Retina (tissue), 1 donor: ENCODE measurements around the gene HSPBP1.

ENCODE experiments used
- DNase-seq: peaks from one replicate; pipeline ENCODE4 v3.0.0-alpha.2; 2016

Gene HSPBP1

DNA sequence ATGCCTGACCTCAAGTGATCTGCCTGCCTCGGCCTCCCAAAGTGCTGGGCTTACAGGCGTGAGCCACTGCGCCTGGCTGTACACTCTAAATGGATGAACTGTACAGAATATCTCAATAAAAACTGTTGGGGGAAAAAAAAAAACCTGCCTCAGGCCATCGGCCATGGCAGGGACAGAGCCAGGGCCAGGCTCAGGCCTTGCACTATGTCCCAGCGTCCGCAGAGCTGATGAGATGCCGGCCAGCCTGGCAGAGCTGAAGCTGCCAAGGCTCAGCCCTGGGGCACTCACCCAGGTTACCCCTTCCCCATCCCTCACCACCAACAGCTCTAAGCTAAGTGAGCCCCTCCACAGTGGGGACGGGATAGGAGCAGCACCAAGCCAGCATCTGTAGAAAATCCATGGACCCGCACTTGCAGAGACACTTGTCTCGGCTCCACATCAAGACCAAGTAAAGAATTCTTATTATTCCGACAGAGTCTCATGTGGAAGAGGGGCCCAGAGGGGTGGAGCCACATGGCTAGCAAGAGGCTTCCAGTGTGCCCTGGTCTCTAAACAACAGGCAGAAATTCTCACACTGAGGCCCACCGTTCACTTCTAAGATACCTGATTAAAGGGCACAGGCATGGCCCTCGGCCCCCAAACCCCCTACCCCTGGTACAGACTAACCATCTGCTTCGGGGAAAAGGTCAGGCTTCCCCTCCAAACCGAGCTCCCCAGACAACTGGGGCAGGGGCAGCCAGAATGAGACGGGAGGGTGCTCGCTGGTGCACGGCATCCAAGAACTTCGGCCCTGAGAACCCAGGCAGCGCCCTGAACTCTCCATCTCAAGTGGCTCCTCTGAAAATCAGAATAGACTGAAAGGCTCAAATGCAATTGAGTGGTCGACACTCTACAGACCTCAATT lies 26.9 kb downstream of the HSPBP1 start:
- DNase-seq, result no peak

- DNase-seq, result no peak
Observed at GRCh38 chr19:55251341-55252081, 28.4 kb downstream of the HSPBP1 start.

DNA sequence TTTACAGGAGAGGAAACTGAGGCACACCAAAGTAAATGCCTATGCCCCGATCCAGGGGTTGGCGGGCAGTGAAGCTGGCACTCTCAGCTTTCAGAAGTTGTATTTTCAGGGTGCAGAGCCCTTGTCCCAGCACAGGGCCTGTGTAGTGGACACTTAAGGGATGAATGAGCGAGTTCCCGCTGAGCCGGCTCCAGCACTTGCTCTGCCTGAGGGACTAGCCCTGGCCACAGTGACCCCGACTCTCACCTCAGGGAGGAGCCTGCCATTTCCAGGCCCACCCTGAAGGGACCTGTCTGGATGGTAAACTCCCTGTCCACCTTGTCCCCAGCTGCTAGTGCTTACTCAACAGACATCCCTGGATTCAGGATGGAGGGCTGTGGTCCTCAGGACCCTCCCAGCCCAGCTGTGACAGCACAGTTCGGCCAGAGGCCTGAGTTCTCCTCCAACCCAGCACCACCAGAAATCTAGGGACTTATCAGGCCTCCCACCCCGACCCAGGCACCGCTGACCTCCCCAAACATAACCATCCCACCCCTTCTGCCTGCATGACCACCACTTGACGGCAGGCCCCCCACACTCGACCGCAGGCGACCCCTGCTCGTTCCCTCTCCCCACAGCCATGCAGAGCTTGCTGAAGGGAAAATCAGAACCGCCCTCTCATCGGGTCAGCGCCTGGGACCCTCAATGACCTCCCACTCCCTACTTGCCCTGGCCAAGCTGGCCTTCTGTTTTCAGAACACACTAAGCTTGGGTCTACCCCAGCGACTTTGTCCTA lies 29.5 kb downstream of the HSPBP1 start:
- DNase-seq, result no peak

DNA sequence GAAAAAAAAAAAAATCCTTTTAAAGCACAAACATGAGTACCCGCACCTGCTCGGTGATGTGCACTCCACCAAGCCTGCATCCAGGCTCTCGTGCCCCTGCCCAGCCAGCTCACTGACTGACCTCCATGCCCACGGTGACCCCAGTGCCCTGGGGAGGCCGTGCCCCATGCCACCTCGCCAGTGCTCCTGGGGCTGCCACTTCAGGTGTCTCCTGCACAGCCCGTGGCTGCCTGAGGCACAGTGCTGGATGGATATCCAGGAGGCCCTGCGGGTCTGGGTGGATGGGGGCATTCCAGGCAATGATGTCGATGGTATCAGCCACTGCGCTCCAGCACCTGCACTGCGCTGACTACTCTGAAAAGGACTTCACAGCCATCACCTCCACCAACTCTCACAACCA lies 30.1 kb downstream of the HSPBP1 start:
- DNase-seq, result no peak

DNA sequence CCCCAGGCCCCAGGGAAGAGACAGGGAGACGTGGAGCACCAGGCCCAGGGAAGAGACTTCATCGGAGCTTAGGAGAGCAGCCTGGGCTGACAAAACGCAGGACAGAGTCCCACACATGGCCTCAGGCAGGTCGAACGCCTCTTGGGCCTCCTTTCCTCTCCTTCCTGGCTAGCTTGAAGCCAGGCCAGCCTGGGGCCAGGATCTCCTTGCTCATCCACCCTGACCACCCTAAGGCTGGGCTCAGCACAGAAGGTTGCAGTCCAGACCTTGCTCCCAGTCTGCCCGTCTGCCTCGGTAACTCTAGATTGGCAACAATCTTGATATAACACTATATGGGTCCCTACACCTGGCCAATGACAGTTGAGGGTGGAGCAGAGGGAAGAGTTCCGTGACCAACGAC lies 31.2 kb downstream of the HSPBP1 start:
- no peak for DNase-seq

- DNase-seq, result no peak
Observed at GRCh38 chr19:55248166-55248675, 31.7 kb downstream of the HSPBP1 start.

- DNase-seq, result no peak
Observed at GRCh38 chr19:55247621-55248099, 32.2 kb downstream of the HSPBP1 start.

- no peak for DNase-seq
Observed at GRCh38 chr19:55246462-55247451, 33.2 kb downstream of the HSPBP1 start.

DNA sequence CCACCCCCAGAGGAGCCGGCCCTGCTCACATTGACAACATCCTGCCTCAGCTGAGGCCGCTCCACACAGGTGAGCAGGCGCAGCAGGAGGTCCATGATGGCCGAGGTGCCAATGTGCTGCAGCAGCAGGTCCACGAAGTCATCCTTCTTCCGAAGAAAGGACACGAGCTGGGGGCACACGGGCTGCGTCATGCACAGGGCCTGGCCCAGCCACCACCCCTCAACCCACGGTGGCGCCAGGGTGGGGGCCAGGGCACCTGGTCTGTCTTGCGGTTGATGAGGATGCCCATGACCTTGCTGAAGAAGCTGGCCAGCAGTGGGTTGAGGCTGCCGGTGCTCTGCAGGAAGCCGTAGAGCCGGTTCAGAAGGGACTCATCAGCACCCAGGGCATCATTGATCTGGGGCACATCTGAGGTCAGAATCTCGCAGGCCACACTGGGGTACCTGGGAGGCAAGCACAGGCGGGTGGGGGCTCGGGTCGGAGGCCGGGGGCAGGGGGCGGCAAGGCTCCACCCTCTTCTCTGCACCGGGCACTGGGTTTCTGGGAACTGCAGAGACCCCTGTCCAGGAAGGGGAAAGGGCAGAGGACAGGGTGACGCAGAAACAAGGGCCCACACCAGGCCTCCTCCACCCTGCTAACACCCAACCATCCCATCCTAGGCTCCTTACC lies 34.5 kb downstream of the HSPBP1 start:
- DNase-seq, result no peak

GRCh38 chr19:55244004-55244680 lies 35.8 kb downstream of the HSPBP1 start:
- no peak for DNase-seq

GRCh38 chr19:55242517-55242916 lies 37.4 kb downstream of the HSPBP1 start:
- no peak for DNase-seq

DNA sequence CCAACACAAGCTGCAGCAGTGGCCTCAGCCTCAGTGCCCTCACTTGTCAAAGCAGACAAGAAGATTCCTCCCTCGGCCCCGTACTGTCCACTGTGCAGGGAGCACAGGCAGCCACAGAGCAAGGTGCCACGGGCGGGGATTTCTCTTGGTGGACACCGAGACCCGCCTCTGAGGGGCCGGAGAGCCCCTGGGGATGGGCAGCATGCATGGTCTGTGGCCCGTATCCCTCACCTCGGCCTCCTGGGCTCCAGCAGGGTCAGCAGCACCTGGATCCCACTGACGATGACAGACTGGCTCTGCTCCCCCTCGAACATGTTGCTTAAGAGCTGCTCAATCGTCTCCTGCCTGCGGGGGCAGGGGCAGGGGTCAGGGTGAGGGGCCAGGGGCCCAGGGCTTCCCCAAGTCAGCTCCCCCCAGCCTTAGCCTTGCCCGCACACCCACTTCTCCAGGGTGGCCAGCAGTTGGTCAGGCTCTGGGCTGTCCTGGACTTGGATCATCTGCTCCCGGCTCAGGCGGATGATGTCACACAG lies 37.9 kb downstream of the HSPBP1 start:
- no peak for DNase-seq

DNA sequence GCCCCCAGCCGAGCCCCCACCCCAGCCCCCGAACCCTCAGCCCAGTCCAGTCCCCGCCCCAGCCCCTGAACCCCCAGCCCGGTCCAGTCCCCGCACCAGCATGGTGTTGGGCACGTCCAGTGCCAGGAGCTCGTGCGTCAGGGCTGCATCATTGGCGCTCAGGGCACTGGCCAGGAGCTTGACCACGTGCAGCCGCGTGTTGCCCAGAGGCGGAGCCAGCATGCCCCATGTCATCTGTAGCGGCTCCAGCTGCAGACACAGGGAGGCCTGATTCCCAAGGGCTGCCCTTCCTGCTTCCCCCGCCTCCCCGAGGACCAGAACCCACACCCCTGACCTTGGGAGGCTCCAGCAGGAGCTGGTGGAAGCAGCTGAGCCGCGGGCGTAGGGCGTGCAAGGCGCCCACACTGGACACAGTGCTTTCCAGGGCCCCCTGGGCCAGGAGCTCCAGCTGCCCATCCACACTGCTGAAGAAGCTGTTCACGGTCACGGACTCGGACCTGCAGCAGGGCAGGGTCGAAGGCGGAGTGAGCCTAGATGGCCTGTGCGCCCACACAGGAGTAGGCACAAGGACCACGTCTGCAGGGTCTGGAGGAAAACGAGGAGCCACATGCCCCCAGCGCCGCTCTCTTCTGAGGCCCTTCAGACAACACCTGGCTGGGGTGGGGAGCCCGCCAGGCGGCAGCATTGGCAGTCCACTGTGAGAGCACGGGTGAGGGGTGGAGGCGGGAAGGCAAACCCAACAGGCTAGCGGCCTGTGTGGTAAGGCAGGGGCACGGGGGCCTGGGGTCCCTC lies 38.6 kb downstream of the HSPBP1 start:
- no peak for DNase-seq

GRCh38 chr19:55240713-55241020 lies 39.2 kb downstream of the HSPBP1 start:
- DNase-seq, result no peak

- DNase-seq, result no peak
Observed at GRCh38 chr19:55239004-55239403, 40.9 kb downstream of the HSPBP1 start.

DNA sequence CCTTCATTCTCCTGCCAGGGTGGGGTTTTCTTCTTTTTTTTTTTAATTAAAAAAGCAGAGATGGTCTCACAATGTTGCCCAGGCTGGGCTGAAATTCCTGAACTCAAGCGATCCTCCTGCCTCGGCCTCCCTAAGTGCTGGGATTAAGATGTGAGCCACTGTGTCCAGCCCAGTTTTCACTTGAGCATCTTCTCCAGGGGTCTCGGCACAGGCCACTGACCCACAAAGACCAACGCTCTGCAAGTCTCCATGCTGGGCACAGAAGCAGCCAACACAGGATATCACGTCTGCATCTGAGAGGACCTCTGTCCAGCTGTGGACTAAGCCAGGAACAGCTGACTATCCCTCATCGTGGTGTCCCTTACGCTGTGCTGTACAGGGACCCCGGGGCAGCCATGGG lies 41.9 kb downstream of the HSPBP1 start:
- no peak for DNase-seq

DNA sequence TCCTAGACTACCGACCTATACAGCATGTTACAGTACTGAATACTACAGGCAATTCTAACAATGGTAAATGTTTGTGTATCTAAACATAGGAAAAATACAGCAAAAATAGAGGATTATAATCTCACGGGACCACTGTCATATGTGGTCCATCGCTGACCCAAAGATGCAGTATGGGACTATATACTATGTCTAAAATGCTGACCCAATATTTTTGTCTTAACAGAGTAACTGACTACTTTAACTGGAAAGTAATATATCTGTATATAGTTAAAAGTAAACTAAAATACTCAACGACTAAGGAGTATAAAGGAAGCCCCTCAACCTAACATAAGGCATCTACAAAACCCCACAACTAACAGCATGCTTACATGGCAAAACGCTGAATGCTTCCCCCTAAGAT lies 46.9 kb downstream of the HSPBP1 start:
- no peak for DNase-seq

GRCh38 chr19:55232286-55232602 lies 47.7 kb downstream of the HSPBP1 start:
- DNase-seq, result peak; percentile 17

DNA sequence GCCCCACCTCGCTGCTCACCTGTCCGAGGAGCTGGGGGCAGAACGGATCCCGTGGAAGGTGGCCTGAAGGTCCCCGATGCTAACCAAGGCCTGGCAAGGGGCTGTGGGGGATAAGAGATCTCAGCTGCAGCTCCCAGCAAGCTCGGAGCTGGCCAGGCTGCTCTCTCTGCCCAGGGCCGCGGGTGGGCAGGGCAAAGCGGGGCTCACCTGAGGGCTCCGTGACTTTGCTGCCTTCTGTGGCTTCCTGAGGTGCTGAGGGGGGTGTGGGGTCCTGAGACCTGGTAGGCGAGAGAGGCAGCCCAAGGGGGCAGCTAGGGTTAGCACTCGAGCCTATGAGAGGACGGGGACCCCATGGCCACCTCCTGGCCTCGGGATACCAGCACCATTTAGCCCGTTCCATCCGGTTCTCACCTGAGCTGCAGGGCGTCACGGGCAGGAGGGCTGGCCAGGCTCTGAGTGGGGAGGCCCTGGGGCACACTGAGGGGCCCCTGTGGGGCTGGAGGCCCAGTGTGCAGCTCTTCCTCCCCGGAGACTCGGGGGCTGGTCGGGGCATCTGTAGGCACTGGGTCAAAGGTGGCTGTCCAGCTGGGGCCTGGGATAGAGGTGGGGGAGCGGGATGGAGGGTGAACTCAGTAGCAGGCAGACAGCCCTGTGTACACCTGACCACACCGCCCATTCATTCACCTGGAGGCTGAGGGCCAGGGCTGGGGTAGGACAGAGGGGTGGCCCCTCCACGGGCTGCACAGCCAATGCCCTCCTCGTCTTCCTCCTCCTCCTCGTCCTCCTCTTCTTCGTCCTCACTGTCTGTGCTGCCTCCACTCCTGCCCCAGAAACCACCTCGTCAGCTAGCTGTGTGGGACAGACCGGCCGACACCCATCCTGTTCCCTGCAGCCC lies 48.3 kb downstream of the HSPBP1 start:
- no peak for DNase-seq
